PC-9 (cell line): ENCODE measurements around the gene BMP5.

Source experiments
- CTCF ChIP-seq: fragments of 200-600 bp; sonication (generic); conservative IDR thresholded peaks from 2 replicates; pipeline ENCODE4 v1.6.1; 2017; ENCODE audit warnings: mixed run types, antibody characterized with exemption, mild to moderate bottlenecking, moderate library complexity
- EZH2 ChIP-seq: fragments of 200-600 bp; sonication (generic); IDR thresholded peaks from 2 replicates; pipeline ENCODE4 v1.8.0; 2017; ENCODE audit warnings: antibody characterized with exemption, low read depth

GRCh38 chr6:55892749-55893357 is 17.5 kb upstream of the BMP5 start:
- TF ChIP-seq CTCF: no peak
- no peak for TF ChIP-seq EZH2
